H9 (cell line): Measurements from ENCODE around the gene C3orf22. TPM values are rescaled to one million over a fixed set of nuclear protein-coding genes. Genes with fewer than 3 reads are reported as not detected.

Source experiments
- DNase-seq: peaks from one replicate; pipeline ENCODE4 v3.0.0-alpha.2; 2017
- H2AFZ ChIP-seq: one replicate; pipeline ENCODE4 v1.6.1; 2013; ENCODE audit warnings: mild to moderate bottlenecking, low read length, control low read depth, moderate library complexity
- H2AK5ac ChIP-seq: 2 replicates; pipeline ENCODE4 v1.6.1; 2013; ENCODE audit warnings: low read length, control low read depth, mixed read lengths; ENCODE audit not compliant: insufficient read length
- H2BK120ac ChIP-seq: one replicate; pipeline ENCODE4 v1.6.1; 2013; ENCODE audit warnings: low read depth, mild to moderate bottlenecking, low read length, control low read depth, inconsistent platforms; ENCODE audit not compliant: poor library complexity, severe bottlenecking
- H2BK12ac ChIP-seq: 2 replicates; pipeline ENCODE4 v1.6.1; 2013; ENCODE audit warnings: low read length, control low read depth, mixed read lengths, low read depth; ENCODE audit not compliant: insufficient read length
- H2BK15ac ChIP-seq: 2 replicates; pipeline ENCODE4 v1.6.1; 2013; ENCODE audit warnings: low read depth, low read length, control low read depth
- H2BK20ac ChIP-seq: one replicate; pipeline ENCODE4 v1.6.1; 2013; ENCODE audit warnings: low read depth, mild to moderate bottlenecking, low read length, control low read depth, inconsistent platforms; ENCODE audit not compliant: poor library complexity, severe bottlenecking
- H2BK5ac ChIP-seq: 2 replicates; pipeline ENCODE4 v1.6.1; 2013; ENCODE audit warnings: low read length, control low read depth, mixed read lengths; ENCODE audit not compliant: insufficient read length
- H3K14ac ChIP-seq: 2 replicates; pipeline ENCODE4 v1.6.1; 2013; ENCODE audit warnings: low read length, control low read depth; ENCODE audit not compliant: insufficient read depth
- H3K18ac ChIP-seq: 2 replicates; pipeline ENCODE4 v1.6.1; 2013; ENCODE audit warnings: low read depth, mild to moderate bottlenecking, mixed read lengths, low read length, control low read depth; ENCODE audit not compliant: insufficient read length
- H3K23ac ChIP-seq: 2 replicates; pipeline ENCODE4 v1.6.1; 2013; ENCODE audit warnings: low read length, control low read depth, mixed read lengths, low read depth; ENCODE audit not compliant: insufficient read length
- H3K23me2 ChIP-seq: 2 replicates; pipeline ENCODE4 v1.6.1; 2013; ENCODE audit warnings: low read depth, mild to moderate bottlenecking, mixed read lengths, low read length, control low read depth; ENCODE audit not compliant: insufficient read length, poor library complexity, severe bottlenecking
- H3K27ac ChIP-seq: 2 replicates; pipeline ENCODE4 v1.5.1; 2013; ENCODE audit warnings: low read length, control low read depth, mixed read lengths, low read depth; ENCODE audit not compliant: insufficient read length
- H3K27me3 ChIP-seq: 2 replicates; pipeline ENCODE4 v1.6.1; 2013; ENCODE audit warnings: low read length, control low read depth, inconsistent platforms; ENCODE audit not compliant: insufficient read depth
- H3K4ac ChIP-seq: 2 replicates; pipeline ENCODE4 v1.6.1; 2013; ENCODE audit warnings: low read depth, mild to moderate bottlenecking, control low read depth, inconsistent platforms, low read length, moderate library complexity
- H3K4me1 ChIP-seq: 2 replicates; pipeline ENCODE4 v1.6.1; 2013; ENCODE audit warnings: low read length, control low read depth, inconsistent platforms; ENCODE audit not compliant: insufficient read depth
- H3K4me2 ChIP-seq: 2 replicates; pipeline ENCODE4 v1.6.1; 2013; ENCODE audit warnings: low read length, control low read depth, mixed read lengths; ENCODE audit not compliant: insufficient read length, insufficient read depth
- H3K56ac ChIP-seq: 2 replicates; pipeline ENCODE4 v1.6.1; 2013; ENCODE audit warnings: low read depth, mild to moderate bottlenecking, mixed read lengths, low read length, control low read depth; ENCODE audit not compliant: insufficient read length
- H3K79me1 ChIP-seq: 2 replicates; pipeline ENCODE4 v1.6.1; 2013; ENCODE audit warnings: low read depth, mild to moderate bottlenecking, moderate library complexity, low read length, control low read depth, inconsistent platforms; ENCODE audit not compliant: insufficient read depth, poor library complexity, severe bottlenecking
- H3K79me2 ChIP-seq: 2 replicates; pipeline ENCODE4 v1.6.1; 2013; ENCODE audit warnings: low read length, control low read depth, inconsistent platforms; ENCODE audit not compliant: insufficient read depth
- H3K9ac ChIP-seq: 2 replicates; pipeline ENCODE4 v1.6.1; 2013; ENCODE audit warnings: low read length, control low read depth, mixed read lengths; ENCODE audit not compliant: insufficient read length; ENCODE audit errors: extremely low read depth
- H3K9me3 ChIP-seq: one replicate; pipeline ENCODE4 v1.6.1; 2013; ENCODE audit warnings: low read depth, low read length, inconsistent platforms; ENCODE audit not compliant: control insufficient read depth
- H3T11ph ChIP-seq: one replicate; pipeline ENCODE4 v1.6.1; 2013; ENCODE audit warnings: mild to moderate bottlenecking, low read length, control low read depth, inconsistent platforms
- H4K20me1 ChIP-seq: one replicate; pipeline ENCODE4 v1.6.1; 2013; ENCODE audit not compliant: control insufficient read depth, insufficient read length, insufficient read depth
- H4K5ac ChIP-seq: 2 replicates; pipeline ENCODE4 v1.6.1; 2013; ENCODE audit warnings: low read depth, mild to moderate bottlenecking, mixed read lengths, low read length, control low read depth; ENCODE audit not compliant: insufficient read length
- H4K8ac ChIP-seq: replicated peaks from 2 replicates; pipeline ENCODE4 v1.6.1; 2013; ENCODE audit warnings: low read length, control low read depth, mixed read lengths, low read depth; ENCODE audit not compliant: insufficient read length
- H4K91ac ChIP-seq: 2 replicates; pipeline ENCODE4 v1.6.1; 2013; ENCODE audit warnings: low read depth, mild to moderate bottlenecking, moderate library complexity, mixed read lengths, low read length, control low read depth; ENCODE audit not compliant: insufficient read length
- H3K27ac Mint-ChIP-seq, 3 experiments: 2 replicates in 2 of 3; 3 replicates in 1 of 3; pipeline ENCODE4 v1.8.0; 2020 to 2021; ENCODE audit warnings: mixed read lengths in 3 of 3, mild to moderate bottlenecking in 1 of 3, moderate library complexity in 1 of 3
- H3K27me3 Mint-ChIP-seq: 2 replicates; pipeline ENCODE4 v1.8.0; 2021; ENCODE audit warnings: low read depth, mild to moderate bottlenecking, moderate library complexity, mixed read lengths
- H3K36me3 Mint-ChIP-seq, 3 experiments: 2 replicates in 2 of 3; 3 replicates in 1 of 3; pipeline ENCODE4 v1.8.0; 2020 to 2021; ENCODE audit warnings: low read depth in 3 of 3, mixed read lengths in 3 of 3; ENCODE audit not compliant: insufficient read depth in 1 of 3
- H3K4me1 Mint-ChIP-seq, 2 experiments: 2 replicates each; pipeline ENCODE4 v1.8.0; 2020; ENCODE audit warnings: mixed read lengths in 2 of 2
- H3K4me3 Mint-ChIP-seq, 2 experiments: 2 replicates in 1 of 2; 3 replicates in 1 of 2; pipeline ENCODE4 v1.8.0; 2020 to 2021; ENCODE audit warnings: mild to moderate bottlenecking in 2 of 2, mixed read lengths in 2 of 2, moderate library complexity in 1 of 2
- H3K9me3 Mint-ChIP-seq, 2 experiments: 2 replicates in 1 of 2; 3 replicates in 1 of 2; pipeline ENCODE4 v1.8.0; 2020; ENCODE audit warnings: mild to moderate bottlenecking in 2 of 2, mixed read lengths in 2 of 2, moderate library complexity in 1 of 2
- CTCF ChIP-seq: fragments of 200-600 bp; sonication (generic); conservative IDR thresholded peaks from 3 replicates; pipeline ENCODE4 v1.8.0; 2021; ENCODE audit warnings: antibody characterized with exemption, mild to moderate bottlenecking
- WGBS: extraction: QIAGEN DNeasy Blood & Tissue Kit; methylation state at CpG from one replicate; pipeline ENCODE4 v1.1.7; 2013; ENCODE audit warnings: missing lambda C conversion rate, low lambda C conversion rate, mixed read lengths; ENCODE audit not compliant: insufficient read length; ENCODE audit errors: extremely low coverage; 5-methylcytosine and 5-hydroxymethylcytosine counted together
- total RNA-seq: library from RNA; stranded (reverse); gene quantifications from 2 replicates; pipeline ENCODE4 v1.2.1, GENCODE V29; 2021

C3orf22 gene
- total RNA-seq, 1 experiment from 2014 or later = not detected

GRCh38 chr3:126562737-126563276 lies 4.1 kb upstream of the C3orf22 start:
- WGBS = no CpG with 5 or more reads among the region's 2 CpGs
- H3K18ac ChIP-seq = no peak overlapping the region

More at GRCh38 chr3:126562737-126563276, 4.1 kb upstream of the C3orf22 start:
- Histone ChIP-seq H2AK5ac (no peak overlapping the region), H3K4me2 (no peak overlapping the region), H2BK12ac (no peak overlapping the region), H2BK5ac (no peak overlapping the region), H4K8ac (no peak overlapping the region), H3K56ac (no peak overlapping the region), H3K14ac (no peak overlapping the region), H2AFZ (no peak overlapping the region), H3K4me1 (no peaks in the 10 kb centered on the region), H2BK20ac (no peak overlapping the region), H3K9ac (no peak overlapping the region), H3K27me3 (no peaks in the 10 kb centered on the region), H3K79me2 (no peaks in the 10 kb centered on the region), H3K23me2 (no peaks in the 10 kb centered on the region), H4K5ac (no peak overlapping the region), H4K91ac (no peak overlapping the region), H3K79me1 (no peaks in the 10 kb centered on the region), H2BK120ac (no peak overlapping the region), H4K20me1 (no peaks in the 10 kb centered on the region), H3K27ac (no peak overlapping the region), H3K4ac (no peak overlapping the region), H3K9me3 (no peaks in the 10 kb centered on the region), H3K23ac (no peak overlapping the region), H2BK15ac (no peak overlapping the region), H3T11ph (no peak overlapping the region)
- H3K27ac Mint-ChIP-seq = no peak overlapping the region
- no peak for TF ChIP-seq CTCF
- no peak overlapping the region for H3K4me3 Mint-ChIP-seq
- no peak for DNase-seq
- H3K36me3 Mint-ChIP-seq = no peaks in the 10 kb centered on the region
- peaks cover 0 to 1% of the 10 kb centered on the region in 2 experiments; a peak in 1 of 4 replicates for H3K4me1 Mint-ChIP-seq
- H3K27me3 Mint-ChIP-seq = no peaks in the 10 kb centered on the region; the same call in 1 of the 2 replicates
- H3K9me3 Mint-ChIP-seq = peaks cover 0 to 4% of the 10 kb centered on the region in 2 experiments; a peak in 2 of 5 replicates
